Lower leg skin (tissue), 4 donors: ENCODE measurements around the gene ZFX. TPM values are rescaled to one million over a fixed set of nuclear protein-coding genes. Genes with fewer than 3 reads are reported as not detected.
"Not testable (repeated sequence)": the region's sequence is repeated elsewhere in the genome, so short reads cannot be mapped to it uniquely, and the experiment has no call there.

Experiments used
- DNase-seq, 2 donors: peaks; one replicate each; pipeline ENCODE4 v3.0.0-alpha.2; 2019; ENCODE audit warnings: low spot score in 2 of 2
- H3K4me3 ChIP-seq: fragments of 200-600 bp; sonication (generic); 2 replicates; pipeline ENCODE4 v1.5.1; 2017; ENCODE audit warnings: mild to moderate bottlenecking, low read depth; ENCODE audit not compliant: poor library complexity, severe bottlenecking
- CTCF ChIP-seq, 3 donors: fragments of 450-650 bp; IDR thresholded peaks; one replicate each; pipeline ENCODE4 v1.5.1; 2016; ENCODE audit warnings: antibody characterized with exemption in 3 of 3, mild to moderate bottlenecking in 3 of 3, moderate library complexity in 2 of 3
- POLR2A ChIP-seq, 2 donors: fragments of 450-650 bp; IDR thresholded peaks; one replicate each; pipeline ENCODE4 v1.6.1; 2016 to 2017; ENCODE audit warnings: antibody characterized with exemption in 2 of 2, mild to moderate bottlenecking in 1 of 2, moderate library complexity in 1 of 2
- WGBS, 2 donors: methylation state at CpG; one replicate each; pipeline ENCODE4 v1.1.5; 2018; 5-methylcytosine and 5-hydroxymethylcytosine counted together
- intact Hi-C: fragments of 100-400 bp; cut with DNase I; formaldehyde crosslinking; loops from one replicate; pipeline ENCODE4 v1.15.0; 2023; ENCODE audit warnings: low total_unique reads
- total RNA-seq, 4 donors: library from RNA; depleted of rRNA; stranded (reverse); fragments of >200 nt; gene quantifications; one replicate each; pipeline ENCODE4 v1.1.0, GENCODE V29; 2016

Gene ZFX
- total RNA-seq, 4 donors from 2014 or later = 29.0 to 63.4 (median 37.8) TPM

GRCh38 chrX:24124244-24124799 lies 25.2 kb upstream of the ZFX start:
- DNase-seq = no peak
- TF ChIP-seq CTCF (IDR thresholded peaks at IDR 0.05) = no peak
- TF ChIP-seq POLR2A (IDR thresholded peaks at IDR 0.05) = no peak
- 47 to 60% methylated on average over 4 of the region's 4 CpGs for WGBS, 2 donors
- H3K4me3 ChIP-seq = no peak overlapping the region
- intact Hi-C loops = no loop called here

DNA sequence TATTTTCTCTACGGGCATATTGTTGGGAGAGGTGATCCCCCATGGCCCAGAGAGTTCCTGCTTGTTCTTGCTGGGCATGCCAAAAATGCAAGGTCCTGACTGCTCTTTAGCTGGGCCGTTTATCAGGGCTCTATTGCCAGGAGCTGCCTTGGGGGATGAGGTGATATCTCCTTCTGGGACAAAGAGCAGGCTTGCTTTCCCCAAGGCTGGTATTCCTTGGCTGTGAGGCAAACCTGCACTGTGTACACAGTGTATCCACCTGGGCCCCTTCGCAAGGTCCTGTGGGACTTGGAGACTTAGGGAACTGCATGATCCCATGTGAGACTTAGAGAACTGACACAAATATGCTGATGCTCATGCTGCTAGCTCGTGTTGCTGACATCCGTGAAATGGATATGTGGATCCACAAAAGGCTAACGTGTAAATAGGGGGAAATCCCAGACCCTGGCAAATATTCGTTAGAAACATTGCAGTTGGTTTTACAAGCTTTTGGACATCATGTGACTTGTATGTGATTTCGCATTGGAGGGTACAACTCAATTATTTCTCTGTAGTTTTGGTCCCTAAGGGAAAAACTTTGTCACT lies 24.4 kb upstream of the ZFX start:
- no peak overlapping the region for H3K4me3 ChIP-seq
- no peak for DNase-seq
- TF ChIP-seq CTCF (IDR thresholded peaks at IDR 0.05) (no peak), POLR2A (IDR thresholded peaks at IDR 0.05) (no peak)
- intact Hi-C loops = no loop called here
- 64 to 72% methylated on average over 6 to 8 of the region's 8 CpGs for WGBS, 2 donors

GRCh38 chrX:24131476-24131875 lies 18.1 kb upstream of the ZFX start:
- TF ChIP-seq CTCF (IDR thresholded peaks at IDR 0.05) = no peak
- no peak overlapping the region for H3K4me3 ChIP-seq
- no peak for DNase-seq
- intact Hi-C loops = no loop called here
- WGBS, 2 donors = 78 to 100% methylated on average over 1 of the region's 1 CpG

- TF ChIP-seq POLR2A (IDR thresholded peaks at IDR 0.05) (no peak), CTCF (IDR thresholded peaks at IDR 0.05) (no peak)
- intact Hi-C loops = no loop called here
- 73 to 91% methylated on average over 5 of the region's 5 CpGs for WGBS, 2 donors
- H3K4me3 ChIP-seq = no peak overlapping the region
- no peak for DNase-seq
These were observed 16.2 kb upstream of the ZFX start for GRCh38 chrX:24133312-24133711.

GRCh38 chrX:24135768-24136167 lies 13.8 kb upstream of the ZFX start:
- intact Hi-C loops, DNase-seq, H3K4me3 ChIP-seq: not testable (repeated sequence)
- WGBS, 2 donors = 49 to 64% methylated on average over 3 to 7 of the region's 9 CpGs

DNA sequence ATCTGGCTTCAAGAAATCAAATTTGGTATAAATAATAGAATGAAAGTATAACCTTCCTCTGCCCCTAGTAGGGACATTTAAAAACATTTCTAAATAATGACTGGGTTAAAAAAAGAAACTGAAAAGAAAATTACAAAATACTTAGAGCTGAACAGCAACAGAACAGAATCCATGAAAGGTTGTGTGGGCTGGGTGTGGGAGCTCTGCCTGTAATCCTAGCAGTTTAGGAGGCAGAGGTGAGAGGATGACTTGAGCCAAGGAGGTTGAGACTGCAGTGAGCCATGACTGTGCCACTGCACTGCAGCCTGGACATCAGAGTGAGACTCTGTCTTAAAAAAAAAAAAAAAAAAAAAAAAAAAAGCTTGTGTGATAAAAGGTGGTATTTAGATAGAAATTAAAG lies 12.3 kb upstream of the ZFX start:
- no peak for DNase-seq
- intact Hi-C loops = no loop called here
- TF ChIP-seq POLR2A (IDR thresholded peaks at IDR 0.05) (no peak), CTCF (IDR thresholded peaks at IDR 0.05) (no peak)
- H3K4me3 ChIP-seq = no peak overlapping the region

DNA sequence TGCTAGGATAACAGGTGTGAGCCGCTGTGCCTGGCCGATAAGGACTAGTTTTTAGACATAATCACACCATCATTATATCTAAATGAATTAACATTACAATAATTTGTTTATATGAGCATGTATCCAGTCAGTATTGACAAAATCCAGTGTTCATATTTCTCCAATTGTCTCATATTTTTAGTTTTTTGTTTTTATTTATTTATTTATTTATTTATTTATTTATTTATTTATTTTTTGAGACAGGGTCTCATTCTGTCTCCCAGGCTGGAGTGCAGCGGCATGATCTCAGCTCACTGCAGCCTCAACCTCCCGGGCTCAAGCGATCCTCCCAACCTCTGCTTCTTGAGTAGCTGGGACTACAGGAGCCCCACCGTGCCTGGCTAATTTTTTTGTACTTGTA lies 5.5 kb upstream of the ZFX start:
- 99% methylated on average over 6 of the region's 6 CpGs for WGBS, 2 donors
- not testable (repeated sequence) for DNase-seq

More for the DNA sequence above, 5.5 kb upstream of the ZFX start:
- intact Hi-C loops, H3K4me3 ChIP-seq: not testable (repeated sequence)
